Measurements from ENCODE around the gene CCDC180.
"Not testable (repeated sequence)": the region's sequence is repeated elsewhere in the genome, so short reads cannot be mapped to it uniquely, and the experiment has no call there.

The CCDC180 gene

GRCh38 chr9:97311798-97312500, 4.5 kb downstream of the CCDC180 start:
- no peak for DNase-seq

GRCh38 chr9:97312556-97312955, 5.1 kb downstream of the CCDC180 start:
- DNase-seq, result no peak

- no peak for DNase-seq
These were observed 5.8 kb downstream of the CCDC180 start for GRCh38 chr9:97313243-97313642.

GRCh38 chr9:97313746-97314145, 6.3 kb downstream of the CCDC180 start:
- DNase-seq, result no peak

GRCh38 chr9:97314503-97314902, 7.0 kb downstream of the CCDC180 start:
- no peak for DNase-seq

- no peak for DNase-seq
These were observed 8.1 kb downstream of the CCDC180 start for GRCh38 chr9:97315550-97315949.

GRCh38 chr9:97316904-97317303, 9.4 kb downstream of the CCDC180 start:
- no peak for DNase-seq

- no peak for DNase-seq
These were observed 11.0 kb downstream of the CCDC180 start for GRCh38 chr9:97318433-97318832.

- peak in 1 of 5 experiments; percentile 22 for DNase-seq
These were observed 11.9 kb downstream of the CCDC180 start for GRCh38 chr9:97319395-97319794.

GRCh38 chr9:97320080-97320642, 12.7 kb downstream of the CCDC180 start:
- DNase-seq, result no peak

GRCh38 chr9:97321251-97321650, 13.8 kb downstream of the CCDC180 start:
- no peak for DNase-seq

- DNase-seq, result no peak
These were observed 14.2 kb downstream of the CCDC180 start for GRCh38 chr9:97321691-97322090.

GRCh38 chr9:97322105-97322504, 14.6 kb downstream of the CCDC180 start:
- DNase-seq, result no peak

GRCh38 chr9:97324954-97325353, 17.5 kb downstream of the CCDC180 start:
- no peak for DNase-seq

GRCh38 chr9:97327562-97327961, 20.1 kb downstream of the CCDC180 start:
- no peak for DNase-seq

- DNase-seq, result no peak
These were observed 25.5 kb downstream of the CCDC180 start for GRCh38 chr9:97332993-97333392.

GRCh38 chr9:97335622-97336021, 28.2 kb downstream of the CCDC180 start:
- not testable (repeated sequence) for DNase-seq

- DNase-seq, result no peak
These were observed 41.4 kb downstream of the CCDC180 start for GRCh38 chr9:97348871-97349270.

- no peak for DNase-seq
These were observed 41.9 kb downstream of the CCDC180 start for GRCh38 chr9:97349400-97349799.

- DNase-seq, result no peak
These were observed 47.2 kb downstream of the CCDC180 start for GRCh38 chr9:97354637-97355036.

- no peak for DNase-seq
These were observed 49.6 kb downstream of the CCDC180 start for GRCh38 chr9:97357056-97357455.
